ENCODE data around the gene PQBP1. TPM values are rescaled to one million over a fixed set of nuclear protein-coding genes. Genes with fewer than 3 reads are reported as not detected.
A peak's percentile ranks its signal among the peaks of the same experiment; 100 is the strongest.

The PQBP1 gene
- total and polyA plus RNA-seq, 4 experiments from 2014 or later = 59.6 to 94.1 (median 72.2) TPM

DNA sequence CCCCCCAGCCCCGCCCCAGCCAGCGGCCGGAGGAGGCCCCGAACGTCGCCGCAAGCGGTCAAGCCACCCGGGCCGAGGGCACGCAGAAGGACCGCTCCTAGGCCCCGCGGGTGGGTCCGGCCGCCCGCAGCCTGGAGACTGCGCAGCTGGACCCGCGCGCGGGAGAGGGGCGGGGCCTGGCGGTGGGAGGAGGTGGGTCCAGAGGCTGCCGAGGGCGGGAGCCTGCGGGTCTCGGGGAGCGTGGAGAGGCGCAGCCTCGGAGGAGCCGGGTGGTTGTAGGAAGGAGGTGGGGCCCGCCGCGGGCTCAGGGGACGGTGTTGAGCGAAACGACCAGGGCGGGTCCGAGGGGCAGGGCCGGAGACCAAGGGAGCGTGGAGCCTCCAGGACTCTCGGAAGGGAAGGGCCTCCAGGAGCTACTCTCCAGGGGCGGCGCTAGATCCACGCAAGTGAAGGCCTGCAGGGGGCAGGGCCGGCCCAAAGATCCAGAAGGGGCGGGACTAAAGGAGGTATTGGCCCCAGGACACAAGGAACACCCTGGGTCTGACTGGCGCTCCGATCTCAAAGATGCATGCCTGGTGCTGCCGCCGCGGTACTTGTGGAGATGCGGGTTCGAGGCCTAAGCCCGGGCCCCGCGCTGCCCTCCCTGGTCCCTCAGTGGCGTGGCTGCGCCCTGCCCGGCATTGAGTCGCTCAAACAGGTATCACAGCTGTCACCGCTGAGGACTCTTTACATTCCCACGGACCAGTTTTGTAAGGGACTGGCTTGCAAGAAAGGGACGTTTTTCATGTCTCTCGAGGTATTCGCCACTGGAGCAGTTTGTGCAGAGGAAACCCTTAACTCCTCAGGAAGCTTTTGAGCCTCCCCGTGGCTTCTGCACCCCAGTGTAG, 6.1 kb upstream of the PQBP1 start:
- Histone ChIP-seq H3K9me3 (ENCODE audit: control insufficient read depth in 1 of 2, low read length in 2 of 2) (no peaks in the 10 kb centered on the region), H3K27ac (ENCODE audit: low read depth, low read length) (peak overlapping the region; percentile 52), H3K36me3 (ENCODE audit: insufficient read depth, low read length) (peaks cover 3% of the 10 kb centered on the region), H3K4me3 (ENCODE audit: low read length in 2 of 2) (peak overlapping the region in 1 of 2 donors; percentile 49), H3K4me1 (ENCODE audit: insufficient read depth, low read length) (peaks cover 15% of the 10 kb centered on the region), H3K27me3 (ENCODE audit: insufficient read depth, low read length) (no peaks in the 10 kb centered on the region)
- Mint-ChIP-seq H3K4me1 (peaks cover 10 to 30% (median 21%) of the 10 kb centered on the region in 4 donors), H3K27me3 (peaks cover 0 to 1% of the 10 kb centered on the region in 2 donors), H3K9me3 (no peaks in the 10 kb centered on the region), H3K4me3 (peak overlapping the region; percentile 75 to 97 (median 82)), H3K36me3 (peaks cover 5% of the 10 kb centered on the region in 2 donors), H3K27ac (peak overlapping the region in 6 of 7 donors; percentile 37 to 90 (median 74))
- intact Hi-C loops (cut with micrococcal nuclease) = loop anchor here (1.0 to 2.0 kb wide), 6 partner anchors 21 to 243 kb away; partner anchors contain the start of gene TFE3
- POLR2A ChIA-PET (ENCODE audit: partially characterized antibody) = interaction anchor here (0.7 to 2.5 kb wide), 21 partner anchors 9 to 313 kb away, joined by 3 to 28 read pairs (median 4); partner anchors contain the start of genes HDAC6, SLC35A2 and WAS
- CTCF ChIA-PET (ENCODE audit: partially characterized antibody) = interaction anchor here (0.6 to 2.8 kb wide), 14 partner anchors 15 to 243 kb away, joined by 3 to 35 read pairs (median 6); partner anchors contain the start of genes HDAC6 and WAS
- DNase-seq = peak; percentile 76 to 85 (median 78)

GRCh38 chrX:48892896-48893295, 4.8 kb upstream of the PQBP1 start:
- H3K27me3 ChIP-seq (ENCODE audit: insufficient read depth, low read length) = no peaks in the 10 kb centered on the region
- H3K4me1 Mint-ChIP-seq = peaks cover 12 to 43% (median 25%) of the 10 kb centered on the region in 4 donors
- peaks cover 18% of the 10 kb centered on the region for H3K4me1 ChIP-seq (ENCODE audit: insufficient read depth, low read length)
- H3K9me3 ChIP-seq (ENCODE audit: control insufficient read depth in 1 of 2, low read length in 2 of 2) = no peaks in the 10 kb centered on the region
- ChIA-PET POLR2A (ENCODE audit: partially characterized antibody) (no interaction called here), CTCF (ENCODE audit: partially characterized antibody) (interaction anchor here (1.4 to 2.8 kb wide), 4 partner anchors 23 to 245 kb away, joined by 4 to 12 read pairs (median 8); no protein-coding TSS in a partner anchor)
- H3K27me3 Mint-ChIP-seq = peaks cover 0 to 1% of the 10 kb centered on the region in 2 donors
- no peak overlapping the region for H3K27ac ChIP-seq (ENCODE audit: low read depth, low read length)
- peak overlapping the region in 5 of 7 donors; percentile 38 to 82 (median 68) for H3K27ac Mint-ChIP-seq
- H3K36me3 Mint-ChIP-seq = peaks cover 5 to 15% of the 10 kb centered on the region in 2 donors
- no peak overlapping the region for H3K4me3 ChIP-seq (ENCODE audit: low read length in 2 of 2)
- peak overlapping the region in 3 of 8 donors; percentile 27 to 67 (median 41) for H3K4me3 Mint-ChIP-seq
- intact Hi-C loops (cut with micrococcal nuclease) = no loop called here
- no peak for DNase-seq
- H3K36me3 ChIP-seq (ENCODE audit: insufficient read depth, low read length) = peaks cover 3% of the 10 kb centered on the region
- H3K9me3 Mint-ChIP-seq = peaks cover 0 to 1% (median 0%) of the 10 kb centered on the region in 8 donors

- H3K4me3 ChIP-seq (ENCODE audit: low read length in 2 of 2) = no peak overlapping the region
- H3K9me3 Mint-ChIP-seq = peaks cover 0 to 1% (median 0%) of the 10 kb centered on the region in 8 donors
- H3K4me3 Mint-ChIP-seq = peak overlapping the region in 1 of 8 donors; percentile 20
- H3K27ac Mint-ChIP-seq = peak overlapping the region in 3 of 7 donors; percentile 17 to 52 (median 38)
- intact Hi-C loops (cut with micrococcal nuclease) = no loop called here
- DNase-seq = no peak
- H3K27me3 Mint-ChIP-seq = peaks cover 0 to 1% of the 10 kb centered on the region in 2 donors
- H3K36me3 ChIP-seq (ENCODE audit: insufficient read depth, low read length) = peaks cover 3% of the 10 kb centered on the region
- CTCF ChIA-PET (ENCODE audit: partially characterized antibody) = interaction anchor here (1.3 to 2.4 kb wide), 3 partner anchors 22 to 246 kb away, joined by 3 to 12 read pairs (median 4); no protein-coding TSS in a partner anchor
- no peaks in the 10 kb centered on the region for H3K9me3 ChIP-seq (ENCODE audit: control insufficient read depth in 1 of 2, low read length in 2 of 2)
- H3K27me3 ChIP-seq (ENCODE audit: insufficient read depth, low read length) = no peaks in the 10 kb centered on the region
- POLR2A ChIA-PET (ENCODE audit: partially characterized antibody) = interaction anchor here (1.3 kb wide), 1 partner anchor 28 kb away, joined by 3 read pairs; no protein-coding TSS in a partner anchor
- H3K4me1 Mint-ChIP-seq = peaks cover 12 to 51% (median 28%) of the 10 kb centered on the region in 4 donors
- no peak overlapping the region for H3K27ac ChIP-seq (ENCODE audit: low read depth, low read length)
- H3K36me3 Mint-ChIP-seq = peaks cover 5 to 20% of the 10 kb centered on the region in 2 donors
- H3K4me1 ChIP-seq (ENCODE audit: insufficient read depth, low read length) = peaks cover 22% of the 10 kb centered on the region
Measured at GRCh38 chrX:48893556-48894348, 4.0 kb upstream of the PQBP1 start.

- H3K4me3 ChIP-seq (ENCODE audit: low read length in 2 of 2) = no peak overlapping the region
- DNase-seq = no peak
- Mint-ChIP-seq H3K27me3 (peaks cover 0 to 1% of the 10 kb centered on the region in 2 donors), H3K4me3 (peak overlapping the region in 3 of 8 donors; percentile 20 to 73 (median 70)), H3K36me3 (peaks cover 5 to 20% of the 10 kb centered on the region in 2 donors), H3K27ac (peak overlapping the region in 5 of 7 donors; percentile 53 to 83 (median 79)), H3K4me1 (peaks cover 12 to 51% (median 28%) of the 10 kb centered on the region in 4 donors), H3K9me3 (peaks cover 0 to 1% (median 0%) of the 10 kb centered on the region in 8 donors)
- CTCF ChIA-PET (ENCODE audit: partially characterized antibody) = interaction anchor here (1.0 to 1.3 kb wide), 2 partner anchors 51 to 247 kb away, joined by 3 read pairs; no protein-coding TSS in a partner anchor
- intact Hi-C loops (cut with micrococcal nuclease) = loop anchor here (5.0 kb wide), 1 partner anchor 93 kb away; the partner anchor contains the start of gene HDAC6
- no peak overlapping the region for H3K27ac ChIP-seq (ENCODE audit: low read depth, low read length)
- POLR2A ChIA-PET (ENCODE audit: partially characterized antibody) = interaction anchor here (1.3 kb wide), 1 partner anchor 27 kb away, joined by 3 read pairs; no protein-coding TSS in a partner anchor
- no peaks in the 10 kb centered on the region for H3K9me3 ChIP-seq (ENCODE audit: control insufficient read depth in 1 of 2, low read length in 2 of 2)
- peaks cover 3% of the 10 kb centered on the region for H3K36me3 ChIP-seq (ENCODE audit: insufficient read depth, low read length)
- peaks cover 34% of the 10 kb centered on the region for H3K4me1 ChIP-seq (ENCODE audit: insufficient read depth, low read length)
- no peaks in the 10 kb centered on the region for H3K27me3 ChIP-seq (ENCODE audit: insufficient read depth, low read length)
Measured at GRCh38 chrX:48894891-48895290, 2.8 kb upstream of the PQBP1 start.

GRCh38 chrX:48896611-48897011, 1.1 kb upstream of the PQBP1 start:
- Histone ChIP-seq H3K4me1 (ENCODE audit: insufficient read depth, low read length) (peaks cover 28% of the 10 kb centered on the region), H3K27ac (ENCODE audit: low read depth, low read length) (peak overlapping the region; percentile 93), H3K36me3 (ENCODE audit: insufficient read depth, low read length) (peaks cover 8% of the 10 kb centered on the region), H3K4me3 (ENCODE audit: low read length in 2 of 2) (peak overlapping the region; percentile 78 to 92), H3K9me3 (ENCODE audit: control insufficient read depth in 1 of 2, low read length in 2 of 2) (no peaks in the 10 kb centered on the region), H3K27me3 (ENCODE audit: insufficient read depth, low read length) (no peaks in the 10 kb centered on the region)
- intact Hi-C loops (cut with micrococcal nuclease) = loop anchor here (1.0 to 5.0 kb wide), 3 partner anchors 21 to 146 kb away; partner anchors contain the start of genes HDAC6 and TFE3
- no peak for DNase-seq
- Mint-ChIP-seq H3K27me3 (no peaks in the 10 kb centered on the region), H3K4me1 (peaks cover 4 to 39% (median 21%) of the 10 kb centered on the region in 4 donors), H3K36me3 (peaks cover 5 to 25% of the 10 kb centered on the region in 2 donors), H3K4me3 (peak overlapping the region; percentile 86 to 96 (median 92)), H3K27ac (peak overlapping the region; percentile 88 to 99 (median 96)), H3K9me3 (peaks cover 0 to 1% (median 0%) of the 10 kb centered on the region in 8 donors)
- ChIA-PET CTCF (ENCODE audit: partially characterized antibody) (interaction anchor here (1.5 to 2.4 kb wide), 2 partner anchors 15 to 40 kb away, joined by 4 to 12 read pairs; partner anchors contain the start of gene SLC35A2), POLR2A (ENCODE audit: partially characterized antibody) (interaction anchor here (0.6 to 3.9 kb wide), 9 partner anchors 15 to 159 kb away, joined by 3 to 47 read pairs (median 6); partner anchors contain the start of genes OTUD5 and SLC35A2)

DNA sequence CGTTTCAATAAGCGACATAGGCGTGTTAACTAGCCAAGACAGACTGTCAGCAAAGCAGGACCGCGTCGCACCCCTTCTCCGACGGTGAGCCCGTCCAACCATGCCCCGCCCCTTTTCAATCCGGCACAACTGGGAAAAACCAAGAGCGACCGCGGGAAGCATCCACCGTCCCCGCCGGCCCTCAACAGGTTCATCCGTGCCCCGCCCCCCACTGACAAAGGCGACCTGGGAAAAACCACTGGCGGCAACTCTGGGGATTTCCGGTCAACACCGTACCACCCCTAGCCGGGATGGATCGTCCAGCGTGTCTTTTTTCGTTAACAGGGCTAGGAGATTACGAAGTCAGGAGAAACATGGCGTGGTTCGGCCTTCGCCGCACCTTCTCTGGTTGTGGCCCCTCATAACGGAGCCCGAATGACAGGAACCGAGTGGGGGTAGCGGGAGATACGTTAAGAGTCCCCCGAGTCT, 539 bp upstream of the PQBP1 start:
- H3K4me1 ChIP-seq (ENCODE audit: insufficient read depth, low read length) = peaks cover 25% of the 10 kb centered on the region
- H3K36me3 ChIP-seq (ENCODE audit: insufficient read depth, low read length) = peaks cover 13% of the 10 kb centered on the region
- DNase-seq = peak; percentile 54 to 77 (median 64)
- peak overlapping the region; percentile 78 to 92 for H3K4me3 ChIP-seq (ENCODE audit: low read length in 2 of 2)
- ChIA-PET CTCF (ENCODE audit: partially characterized antibody) (interaction anchor here (0.9 to 2.4 kb wide), 6 partner anchors 9 to 265 kb away, joined by 3 to 12 read pairs (median 4); partner anchors contain the start of gene SLC35A2), POLR2A (ENCODE audit: partially characterized antibody) (interaction anchor here (0.7 to 3.9 kb wide), 19 partner anchors 10 to 323 kb away, joined by 3 to 47 read pairs (median 6); partner anchors contain the start of genes HDAC6, OTUD5, PIM2 and RBM3)
- H3K27ac ChIP-seq (ENCODE audit: low read depth, low read length) = peak overlapping the region; percentile 93
- Mint-ChIP-seq H3K36me3 (peaks cover 9 to 28% of the 10 kb centered on the region in 2 donors), H3K27ac (peak overlapping the region; percentile 88 to 99 (median 96)), H3K4me1 (peaks cover 4 to 34% (median 19%) of the 10 kb centered on the region in 4 donors), H3K4me3 (peak overlapping the region; percentile 86 to 96 (median 92)), H3K9me3 (peaks cover 0 to 1% (median 0%) of the 10 kb centered on the region in 8 donors), H3K27me3 (no peaks in the 10 kb centered on the region)
- H3K27me3 ChIP-seq (ENCODE audit: insufficient read depth, low read length) = no peaks in the 10 kb centered on the region
- intact Hi-C loops (cut with micrococcal nuclease) = loop anchor here (1.0 to 5.0 kb wide), 3 partner anchors 20 to 146 kb away; partner anchors contain the start of genes HDAC6 and TFE3
- H3K9me3 ChIP-seq (ENCODE audit: control insufficient read depth in 1 of 2, low read length in 2 of 2) = no peaks in the 10 kb centered on the region
